IPS DF 6.9 (cell line): ENCODE data around the gene ARMC12.

Experiments
- DNase-seq: peaks from one replicate; pipeline ENCODE4 v3.0.0-alpha.2; 2013; ENCODE audit warnings: low read depth, low spot score
- H3K27ac ChIP-seq: one replicate; pipeline ENCODE4 v1.5.1; 2013; ENCODE audit warnings: low read length, control low read depth
- H3K27me3 ChIP-seq: 2 replicates; pipeline ENCODE4 v1.6.1; 2013; ENCODE audit warnings: mild to moderate bottlenecking, low read length; ENCODE audit not compliant: control insufficient read depth, insufficient read depth
- H3K36me3 ChIP-seq: 2 replicates; pipeline ENCODE4 v1.6.1; 2013; ENCODE audit warnings: low read length; ENCODE audit not compliant: control insufficient read depth, insufficient read depth
- H3K4me1 ChIP-seq: 2 replicates; pipeline ENCODE4 v1.6.1; 2013; ENCODE audit warnings: low read length; ENCODE audit not compliant: control insufficient read depth, insufficient read depth
- H3K4me3 ChIP-seq: 2 replicates; pipeline ENCODE4 v1.5.1; 2013; ENCODE audit warnings: mild to moderate bottlenecking, low read length
- H3K9me3 ChIP-seq: 2 replicates; pipeline ENCODE4 v1.6.1; 2013; ENCODE audit warnings: low read length, inconsistent platforms; ENCODE audit not compliant: control insufficient read depth, insufficient read depth
- WGBS: extraction: QIAGEN DNeasy Blood & Tissue Kit; methylation state at CpG from one replicate; pipeline ENCODE4 v1.1.7; 2013; ENCODE audit warnings: mixed read lengths, missing lambda C conversion rate; ENCODE audit not compliant: insufficient read length, insufficient coverage; 5-methylcytosine and 5-hydroxymethylcytosine counted together

Gene ARMC12

GRCh38 chr6:35736253-35736894, 458 bp upstream of the ARMC12 start:
- no CpG with 5 or more reads among the region's 8 CpGs for WGBS
- no peak for DNase-seq
- Histone ChIP-seq H3K4me3 (no peak overlapping the region), H3K9me3 (no peaks in the 10 kb centered on the region), H3K27me3 (no peaks in the 10 kb centered on the region), H3K27ac (no peak overlapping the region), H3K4me1 (peaks cover 10% of the 10 kb centered on the region), H3K36me3 (no peaks in the 10 kb centered on the region)

DNA sequence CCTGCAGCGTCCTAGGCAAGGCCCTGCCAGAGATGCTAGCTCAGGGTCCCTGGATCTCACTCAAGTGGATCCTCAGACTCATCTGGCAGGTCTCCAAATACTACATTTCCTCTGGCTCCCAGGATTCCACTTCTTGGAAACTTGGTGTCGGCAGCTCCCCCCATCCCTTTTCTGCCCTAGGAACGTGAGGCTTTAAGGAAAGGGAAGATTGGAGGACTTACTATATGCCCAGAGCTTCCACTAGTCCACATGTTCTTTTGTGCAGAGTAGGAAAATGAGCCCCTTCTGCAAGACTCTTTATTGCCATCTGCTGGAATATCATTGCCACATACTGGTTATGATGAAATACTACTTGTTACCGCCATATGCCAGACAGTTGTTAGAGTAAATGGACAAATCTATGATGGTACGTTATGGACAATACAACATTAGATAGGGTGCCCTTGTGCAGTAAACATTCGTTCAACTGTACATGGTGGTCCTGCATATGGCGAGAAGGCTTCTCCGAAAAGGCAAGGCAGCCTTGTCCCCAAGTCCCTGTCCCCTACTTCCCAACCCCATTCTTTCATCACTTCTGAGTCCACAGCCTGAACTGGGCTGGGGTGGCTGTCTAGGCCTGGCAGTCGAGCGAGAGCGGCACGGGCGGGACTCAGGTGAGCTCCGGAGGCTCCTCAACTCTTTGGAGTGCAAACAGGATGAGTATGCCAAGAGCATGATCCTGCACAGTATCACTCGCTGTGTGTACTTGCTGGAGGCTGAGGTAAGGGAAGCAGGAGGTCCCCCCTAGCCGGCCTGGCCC, 780 bp downstream of the ARMC12 start:
- H3K9me3 ChIP-seq: no peaks in the 10 kb centered on the region
- no peak overlapping the region for H3K27ac ChIP-seq
- no peaks in the 10 kb centered on the region for H3K27me3 ChIP-seq
- no peak overlapping the region for H3K4me3 ChIP-seq
- no CpG with 5 or more reads among the region's 16 CpGs for WGBS
- no peaks in the 10 kb centered on the region for H3K36me3 ChIP-seq
- H3K4me1 ChIP-seq: peaks cover 10% of the 10 kb centered on the region
- DNase-seq: no peak

- H3K9me3 ChIP-seq: no peaks in the 10 kb centered on the region
- no peak overlapping the region for H3K4me3 ChIP-seq
- no peaks in the 10 kb centered on the region for H3K36me3 ChIP-seq
- DNase-seq: no peak
- H3K27ac ChIP-seq: peak overlapping the region; percentile 86
- WGBS: no CpG with 5 or more reads among the region's 5 CpGs
- H3K27me3 ChIP-seq: no peaks in the 10 kb centered on the region
- H3K4me1 ChIP-seq: peaks cover 10% of the 10 kb centered on the region
Measured at GRCh38 chr6:35739645-35740524, 3.1 kb downstream of the ARMC12 start.

GRCh38 chr6:35742842-35743241, 6.0 kb downstream of the ARMC12 start:
- no peak overlapping the region for H3K27ac ChIP-seq
- no peaks in the 10 kb centered on the region for H3K9me3 ChIP-seq
- no peaks in the 10 kb centered on the region for H3K36me3 ChIP-seq
- no peak overlapping the region for H3K4me3 ChIP-seq
- H3K4me1 ChIP-seq: peaks cover 10% of the 10 kb centered on the region
- DNase-seq: no peak
- H3K27me3 ChIP-seq: no peaks in the 10 kb centered on the region
- WGBS: no CpG with 5 or more reads among the region's 8 CpGs

- Histone ChIP-seq H3K27me3 (no peaks in the 10 kb centered on the region), H3K27ac (no peak overlapping the region), H3K4me1 (peaks cover 1% of the 10 kb centered on the region; the same call in 1 of the 2 replicates), H3K4me3 (no peak overlapping the region), H3K9me3 (no peaks in the 10 kb centered on the region), H3K36me3 (no peaks in the 10 kb centered on the region)
- no CpG with 5 or more reads among the region's 7 CpGs for WGBS
- no peak for DNase-seq
Measured at GRCh38 chr6:35745509-35745908, 8.7 kb downstream of the ARMC12 start.

GRCh38 chr6:35746516-35746915, 9.7 kb downstream of the ARMC12 start:
- H3K27ac ChIP-seq: no peak overlapping the region
- DNase-seq: no peak
- no CpG with 5 or more reads among the region's 3 CpGs for WGBS

GRCh38 chr6:35747877-35748276, 11.0 kb downstream of the ARMC12 start:
- Histone ChIP-seq H3K27me3 (no peaks in the 10 kb centered on the region), H3K27ac (no peak overlapping the region)
- no CpG with 5 or more reads among the region's 1 CpG for WGBS

More at GRCh38 chr6:35746516-35746915, 9.7 kb downstream of the ARMC12 start:
- H3K9me3 ChIP-seq: no peaks in the 10 kb centered on the region
- H3K36me3 ChIP-seq: no peaks in the 10 kb centered on the region
- H3K4me1 ChIP-seq: no peaks in the 10 kb centered on the region
- no peaks in the 10 kb centered on the region for H3K27me3 ChIP-seq
- H3K4me3 ChIP-seq: no peak overlapping the region

GRCh38 chr6:35750557-35750956, 13.7 kb downstream of the ARMC12 start:
- WGBS: no CpG with 5 or more reads among the region's 7 CpGs
- Histone ChIP-seq H3K4me1 (peaks cover 5% of the 10 kb centered on the region), H3K36me3 (no peaks in the 10 kb centered on the region), H3K4me3 (no peak overlapping the region), H3K27ac (no peak overlapping the region), H3K9me3 (no peaks in the 10 kb centered on the region), H3K27me3 (no peaks in the 10 kb centered on the region)
- no peak for DNase-seq

More at GRCh38 chr6:35747877-35748276, 11.0 kb downstream of the ARMC12 start:
- Histone ChIP-seq H3K4me3 (no peak overlapping the region), H3K4me1 (0 out of 2 replicates have a peak, but pooled peaks cover 1% of the 10 kb centered on the region), H3K36me3 (no peaks in the 10 kb centered on the region), H3K9me3 (no peaks in the 10 kb centered on the region)
- no peak for DNase-seq

- Histone ChIP-seq H3K4me1 (peaks cover 5% of the 10 kb centered on the region), H3K27ac (no peak overlapping the region), H3K4me3 (no peak overlapping the region), H3K9me3 (no peaks in the 10 kb centered on the region), H3K27me3 (no peaks in the 10 kb centered on the region), H3K36me3 (no peaks in the 10 kb centered on the region)
- WGBS: no CpG with 5 or more reads among the region's 4 CpGs
- no peak for DNase-seq
Measured at GRCh38 chr6:35751594-35751993, 14.8 kb downstream of the ARMC12 start.

GRCh38 chr6:35752330-35752729, 15.5 kb downstream of the ARMC12 start:
- WGBS: no CpG with 5 or more reads among the region's 4 CpGs
- H3K9me3 ChIP-seq: no peaks in the 10 kb centered on the region
- DNase-seq: no peak
- H3K27me3 ChIP-seq: no peaks in the 10 kb centered on the region
- no peaks in the 10 kb centered on the region for H3K36me3 ChIP-seq
- H3K4me1 ChIP-seq: peaks cover 5% of the 10 kb centered on the region
- no peak overlapping the region for H3K27ac ChIP-seq
- no peak overlapping the region for H3K4me3 ChIP-seq
